Fibroblast of lung (primary cell): Measurements from ENCODE around the gene FDX1. TPM values are rescaled to one million over a fixed set of nuclear protein-coding genes. Genes with fewer than 3 reads are reported as not detected.

ENCODE experiments used
- DNase-seq, 2 donors: peaks; one replicate each; pipeline versions ENCODE4 v3.0.0 to v3.0.0-alpha.2; 2010; ENCODE audit warnings: low read depth in 2 of 2
- H2AFZ ChIP-seq: 2 replicates; pipeline ENCODE4 v1.5.1; 2012; ENCODE audit warnings: low read length, control low read depth, inconsistent platforms
- H3K27ac ChIP-seq: 2 replicates; pipeline ENCODE4 v1.5.1; 2011; ENCODE audit warnings: low read length, control low read depth; ENCODE audit not compliant: insufficient read depth
- H3K27me3 ChIP-seq: 2 replicates; pipeline ENCODE4 v1.5.1; 2011; ENCODE audit warnings: mild to moderate bottlenecking, low read length; ENCODE audit not compliant: control insufficient read depth, insufficient read depth
- H3K36me3 ChIP-seq: 2 replicates; pipeline ENCODE4 v1.5.1; 2011; ENCODE audit warnings: low read length; ENCODE audit not compliant: control insufficient read depth, insufficient read depth
- H3K4me1 ChIP-seq: 2 replicates; pipeline ENCODE4 v1.5.1; 2011; ENCODE audit warnings: low read length; ENCODE audit not compliant: control insufficient read depth, insufficient read depth; ENCODE audit errors: extremely low read depth
- H3K4me2 ChIP-seq: 2 replicates; pipeline ENCODE4 v1.5.1; 2011; ENCODE audit warnings: low read length, control low read depth; ENCODE audit not compliant: insufficient read depth; ENCODE audit errors: extremely low read depth
- H3K4me3 ChIP-seq, 4 experiments: fragments of 200-600 bp in 1 of 4; sonication (generic) in 1 of 4; replicated peaks in 1 of 4; 2 replicates each; pipeline ENCODE4 v1.5.1; 2011 to 2016; ENCODE audit warnings: low read length in 4 of 4, low read depth in 3 of 4, mild to moderate bottlenecking in 3 of 4, control low read depth in 2 of 4, inconsistent platforms in 1 of 4, mixed read lengths in 1 of 4; ENCODE audit not compliant: insufficient read depth in 1 of 4; ENCODE audit errors: control extremely low read depth in 1 of 4
- H3K79me2 ChIP-seq: 2 replicates; pipeline ENCODE4 v1.5.1; 2012; ENCODE audit warnings: mild to moderate bottlenecking, low read length, inconsistent platforms; ENCODE audit not compliant: control insufficient read depth, insufficient read depth
- H3K9ac ChIP-seq: 2 replicates; pipeline ENCODE4 v1.5.1; 2011; ENCODE audit warnings: mild to moderate bottlenecking, low read length, control low read depth; ENCODE audit not compliant: insufficient read depth
- H3K9me3 ChIP-seq: 2 replicates; pipeline ENCODE4 v1.5.1; 2012; ENCODE audit warnings: low read depth, low read length; ENCODE audit not compliant: control insufficient read depth, insufficient read depth
- H4K20me1 ChIP-seq: 2 replicates; pipeline ENCODE4 v1.5.1; 2011; ENCODE audit warnings: low read length; ENCODE audit not compliant: control insufficient read depth, insufficient read depth; ENCODE audit errors: extremely low read depth
- CTCF ChIP-seq, 2 donors: IDR thresholded peaks in 1 of 2; conservative IDR thresholded peaks in 1 of 2; 1 replicate in 1 of 2; 2 replicates in 1 of 2; pipeline ENCODE4 v1.5.1; 2011 to 2012; ENCODE audit warnings: low read length in 2 of 2, control low read depth in 1 of 2, inconsistent platforms in 1 of 2, low read depth in 1 of 2, mild to moderate bottlenecking in 1 of 2
- EZH2 ChIP-seq: IDR thresholded peaks from 2 replicates; pipeline ENCODE4 v1.5.1; 2012; ENCODE audit warnings: low read length, control low read depth, mild to moderate bottlenecking; ENCODE audit errors: missing control alignments
- polyA plus RNA-seq, 2 donors: library from polyadenylated mRNA; depleted of rRNA in 1 of 2; stranded (reverse) in 1 of 2; unstranded in 1 of 2; fragments of >200 nt; gene quantifications; 2 replicates each; pipeline ENCODE4 v1.2.1, GENCODE V29; 2011 to 2012; ENCODE audit warnings: missing spikeins in 1 of 2
- total RNA-seq: library from RNA; depleted of rRNA; stranded (reverse); fragments of >200 nt; gene quantifications from 2 replicates; pipeline ENCODE4 v1.2.1, GENCODE V29; 2014

The FDX1 gene
- total and polyA plus RNA-seq, 2 donors (not counting 1 experiment from before 2014, with no cell fraction given): 8.3 to 11.4 TPM

- no peaks in the 10 kb centered on the region for H3K9me3 ChIP-seq
- no peak overlapping the region for H3K4me3 ChIP-seq
- H3K4me2 ChIP-seq: no peak overlapping the region
- no peaks in the 10 kb centered on the region for H3K79me2 ChIP-seq
- H3K27me3 ChIP-seq: no peaks in the 10 kb centered on the region
- no peak overlapping the region for H3K9ac ChIP-seq
- H3K4me1 ChIP-seq: no peaks in the 10 kb centered on the region
- no peak for TF ChIP-seq CTCF (conservative IDR thresholded peaks at IDR 0.05 in 1 of 2, IDR thresholded peaks at IDR 0.05 in 1 of 2; ENCODE audit: low read depth in 1 of 2, low read length in 2 of 2)
- no peak for TF ChIP-seq EZH2
- DNase-seq: no peak
- H3K27ac ChIP-seq: no peak overlapping the region
- no peaks in the 10 kb centered on the region for H4K20me1 ChIP-seq
- no peaks in the 10 kb centered on the region for H3K36me3 ChIP-seq
- no peak overlapping the region for H2AFZ ChIP-seq
These were observed 22.4 kb upstream of the FDX1 start for GRCh38 chr11:110407315-110407714.

GRCh38 chr11:110409174-110409573 lies 20.6 kb upstream of the FDX1 start:
- no peaks in the 10 kb centered on the region for H3K27me3 ChIP-seq
- no peak overlapping the region for H3K4me3 ChIP-seq
- H3K4me1 ChIP-seq: no peaks in the 10 kb centered on the region
- TF ChIP-seq CTCF (conservative IDR thresholded peaks at IDR 0.05 in 1 of 2, IDR thresholded peaks at IDR 0.05 in 1 of 2; ENCODE audit: low read depth in 1 of 2, low read length in 2 of 2): no peak
- no peak for TF ChIP-seq EZH2
- H3K4me2 ChIP-seq: no peak overlapping the region
- no peaks in the 10 kb centered on the region for H3K36me3 ChIP-seq
- no peak overlapping the region for H3K9ac ChIP-seq
- H4K20me1 ChIP-seq: no peaks in the 10 kb centered on the region
- peak in 1 of 2 donors; percentile 63 for DNase-seq
- H3K27ac ChIP-seq: no peak overlapping the region
- H3K79me2 ChIP-seq: no peaks in the 10 kb centered on the region
- H2AFZ ChIP-seq: no peak overlapping the region
- H3K9me3 ChIP-seq: no peaks in the 10 kb centered on the region

- Histone ChIP-seq H3K27ac (no peak overlapping the region), H3K79me2 (no peaks in the 10 kb centered on the region), H2AFZ (no peak overlapping the region), H3K4me2 (no peak overlapping the region), H3K36me3 (no peaks in the 10 kb centered on the region), H3K9me3 (no peaks in the 10 kb centered on the region), H3K4me1 (no peaks in the 10 kb centered on the region), H3K27me3 (no peaks in the 10 kb centered on the region), H3K4me3 (no peak overlapping the region), H4K20me1 (no peaks in the 10 kb centered on the region), H3K9ac (no peak overlapping the region)
- no peak for DNase-seq
- TF ChIP-seq EZH2 (no peak), CTCF (conservative IDR thresholded peaks at IDR 0.05 in 1 of 2, IDR thresholded peaks at IDR 0.05 in 1 of 2; ENCODE audit: low read depth in 1 of 2, low read length in 2 of 2) (no peak)
These were observed 19.1 kb upstream of the FDX1 start for GRCh38 chr11:110410651-110411050.
